Keratinocyte (primary cell): ENCODE measurements around the gene SMARCC2. TPM values are rescaled to one million over a fixed set of nuclear protein-coding genes. Genes with fewer than 3 reads are reported as not detected.
A peak's percentile ranks its signal among the peaks of the same experiment; 100 is the strongest.

Experiments
- DNase-seq: peaks from one replicate; pipeline ENCODE4 v3.0.0-alpha.2; 2011; ENCODE audit warnings: low read depth, missing footprints, low spot score
- FAIRE-seq: peaks from 2 replicates; lab custom pipeline; 2011; peaks lifted over from hg19 to GRCh38; lab: Jason Lieb, UNC
- H2AFZ ChIP-seq: 2 replicates; pipeline ENCODE4 v1.6.0; 2012; ENCODE audit warnings: low read length, control low read depth, inconsistent platforms; ENCODE audit not compliant: control insufficient read depth
- H3K27ac ChIP-seq: 2 replicates; pipeline ENCODE4 v1.5.1; 2011; ENCODE audit warnings: low read length; ENCODE audit not compliant: control insufficient read depth, insufficient read depth
- H3K27me3 ChIP-seq: 3 replicates; pipeline ENCODE4 v1.6.0; 2011; ENCODE audit warnings: low read length; ENCODE audit not compliant: control insufficient read depth, insufficient read depth; ENCODE audit errors: extremely low read depth
- H3K36me3 ChIP-seq, 2 experiments: 2 replicates in 1 of 2; 3 replicates in 1 of 2; pipeline ENCODE4 v1.5.1; 2011; ENCODE audit warnings: low read length in 2 of 2, mild to moderate bottlenecking in 1 of 2; ENCODE audit not compliant: control insufficient read depth in 2 of 2, insufficient read depth in 2 of 2; ENCODE audit errors: extremely low read depth in 1 of 2
- H3K4me1 ChIP-seq: 3 replicates; pipeline ENCODE4 v1.5.1; 2011; ENCODE audit warnings: low read length; ENCODE audit not compliant: control insufficient read depth, insufficient read depth; ENCODE audit errors: extremely low read depth
- H3K4me2 ChIP-seq: 3 replicates; pipeline ENCODE4 v1.6.0; 2011; ENCODE audit warnings: low read depth, low read length; ENCODE audit not compliant: control insufficient read depth, insufficient read depth; ENCODE audit errors: extremely low read depth
- H3K4me3 ChIP-seq, 3 experiments: fragments of 200-600 bp in 1 of 3; sonication (generic) in 1 of 3; 2 replicates in 2 of 3; 3 replicates in 1 of 3; pipeline ENCODE4 v1.5.1; 2011 to 2016; ENCODE audit warnings: low read length in 3 of 3, mild to moderate bottlenecking in 3 of 3, control low read depth in 2 of 3, inconsistent platforms in 1 of 3, low read depth in 1 of 3, mixed read lengths in 1 of 3, mixed run types in 1 of 3, moderate library complexity in 1 of 3; ENCODE audit not compliant: control insufficient read depth in 2 of 3, insufficient read depth in 2 of 3; ENCODE audit errors: extremely low read depth in 1 of 3
- H3K79me2 ChIP-seq: 2 replicates; pipeline ENCODE4 v1.6.0; 2012; ENCODE audit warnings: low read length; ENCODE audit not compliant: control insufficient read depth, insufficient read depth
- H3K9ac ChIP-seq: 3 replicates; pipeline ENCODE4 v1.6.0; 2011; ENCODE audit warnings: low read length; ENCODE audit not compliant: control insufficient read depth, insufficient read depth; ENCODE audit errors: extremely low read depth
- H3K9me1 ChIP-seq: 3 replicates; pipeline ENCODE4 v1.6.0; 2011; ENCODE audit warnings: low read length; ENCODE audit not compliant: control insufficient read depth, insufficient read depth; ENCODE audit errors: extremely low read depth
- H3K9me3 ChIP-seq: 2 replicates; pipeline ENCODE4 v1.5.1; 2012; ENCODE audit warnings: low read depth, low read length; ENCODE audit not compliant: control insufficient read depth
- H4K20me1 ChIP-seq: 3 replicates; pipeline ENCODE4 v1.6.0; 2011; ENCODE audit warnings: low read length; ENCODE audit not compliant: control insufficient read depth, insufficient read depth; ENCODE audit errors: extremely low read depth
- EZH2 ChIP-seq: IDR thresholded peaks from one replicate; pipeline ENCODE4 v1.6.1; 2012; ENCODE audit warnings: inconsistent platforms, mild to moderate bottlenecking, low read length, moderate library complexity
- dilution Hi-C: fragments of 300-500 bp; cut with MboI; formaldehyde crosslinking; loops from one replicate; pipeline ENCODE4 v1.7.0; 2020; ENCODE audit warnings: low sequenced_read_pairs; ENCODE audit not compliant: extremely low pct_ligation_motif_present
- polyA plus RNA-seq, 5 experiments: library from polyadenylated mRNA; depleted of rRNA in 3 of 5; stranded (reverse) in 3 of 5; stranded (forward) in 1 of 5; unstranded in 1 of 5; fragments of >200 nt; gene quantifications; 1 replicate in 1 of 5; 2 replicates in 3 of 5; 3 replicates in 1 of 5; pipeline versions ENCODE4 v1.2.1 to v1.2.3, GENCODE V29; 2011 to 2012; ENCODE audit warnings: missing spikeins in 2 of 5, low read depth in 1 of 5, low replicate concordance in 1 of 5
- TF ChIP-seq, protein P1 (sequence below), 3 experiments: IDR thresholded peaks in 1 of 3; conservative IDR thresholded peaks in 1 of 3; optimal IDR thresholded peaks in 1 of 3; 2 replicates in 2 of 3; 3 replicates in 1 of 3; pipeline versions ENCODE3 to v1.5.1; 2011; ENCODE audit warnings: low read length in 3 of 3, mild to moderate bottlenecking in 3 of 3, moderate library complexity in 2 of 3, control low read depth in 1 of 3, inconsistent platforms in 1 of 3; ENCODE audit not compliant: insufficient read depth in 2 of 3; ENCODE audit errors: extremely low read depth in 1 of 3

Gene SMARCC2
- polyA plus RNA-seq, 1 donor (not counting 4 experiments of a cell fraction or from before 2014, with no cell fraction given), result 32.5 TPM

DNA sequence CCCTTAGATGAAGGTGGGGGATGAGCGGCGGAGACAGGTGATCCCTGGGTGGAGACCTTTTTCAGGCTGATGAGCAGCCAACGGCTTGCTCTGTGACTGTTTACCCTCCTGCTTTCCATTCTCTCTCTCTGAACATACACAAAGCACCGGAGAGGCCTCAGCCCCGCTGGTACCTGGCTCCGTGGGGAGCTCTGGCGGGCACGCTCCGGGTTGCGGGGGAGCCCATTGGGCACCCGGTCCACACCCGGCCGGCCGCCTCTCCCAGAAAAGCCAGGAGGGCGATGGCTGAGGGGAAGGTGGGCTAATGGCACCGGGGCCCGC is 545 bp downstream of the SMARCC2 start:
- peak overlapping the region; percentile 16 for H2AFZ ChIP-seq
- FAIRE-seq, result no peak
- H3K27me3 ChIP-seq, result no peaks in the 10 kb centered on the region
- H3K4me2 ChIP-seq, result peak overlapping the region; percentile 100
- H3K9me1 ChIP-seq, result no peaks in the 10 kb centered on the region
- peak overlapping the region; percentile 39 for H3K27ac ChIP-seq
- dilution Hi-C loops, result no loop called here
- no peak for DNase-seq
- H3K36me3 ChIP-seq, result peaks cover 11 to 18% of the 10 kb centered on the region in 2 experiments
- peak overlapping the region; percentile 76 for H3K9ac ChIP-seq
- H3K79me2 ChIP-seq, result peaks cover 27% of the 10 kb centered on the region
- H3K9me3 ChIP-seq, result no peaks in the 10 kb centered on the region
- TF ChIP-seq EZH2, result no peak
- TF ChIP-seq, protein P1, sequence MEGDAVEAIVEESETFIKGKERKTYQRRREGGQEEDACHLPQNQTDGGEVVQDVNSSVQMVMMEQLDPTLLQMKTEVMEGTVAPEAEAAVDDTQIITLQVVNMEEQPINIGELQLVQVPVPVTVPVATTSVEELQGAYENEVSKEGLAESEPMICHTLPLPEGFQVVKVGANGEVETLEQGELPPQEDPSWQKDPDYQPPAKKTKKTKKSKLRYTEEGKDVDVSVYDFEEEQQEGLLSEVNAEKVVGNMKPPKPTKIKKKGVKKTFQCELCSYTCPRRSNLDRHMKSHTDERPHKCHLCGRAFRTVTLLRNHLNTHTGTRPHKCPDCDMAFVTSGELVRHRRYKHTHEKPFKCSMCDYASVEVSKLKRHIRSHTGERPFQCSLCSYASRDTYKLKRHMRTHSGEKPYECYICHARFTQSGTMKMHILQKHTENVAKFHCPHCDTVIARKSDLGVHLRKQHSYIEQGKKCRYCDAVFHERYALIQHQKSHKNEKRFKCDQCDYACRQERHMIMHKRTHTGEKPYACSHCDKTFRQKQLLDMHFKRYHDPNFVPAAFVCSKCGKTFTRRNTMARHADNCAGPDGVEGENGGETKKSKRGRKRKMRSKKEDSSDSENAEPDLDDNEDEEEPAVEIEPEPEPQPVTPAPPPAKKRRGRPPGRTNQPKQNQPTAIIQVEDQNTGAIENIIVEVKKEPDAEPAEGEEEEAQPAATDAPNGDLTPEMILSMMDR (optimal IDR thresholded peaks at IDR 0.05 in 1 of 3, IDR thresholded peaks at IDR 0.05 in 1 of 3, conservative IDR thresholded peaks at IDR 0.05 in 1 of 3; ENCODE audit: extremely low read depth in 1 of 3, insufficient read depth in 2 of 3, low read length in 3 of 3), result no peak
- H3K4me1 ChIP-seq, result peaks cover 13% of the 10 kb centered on the region
- peak overlapping the region; percentile 84 to 89 (median 85) for H3K4me3 ChIP-seq
- H4K20me1 ChIP-seq, result no peaks in the 10 kb centered on the region

DNA sequence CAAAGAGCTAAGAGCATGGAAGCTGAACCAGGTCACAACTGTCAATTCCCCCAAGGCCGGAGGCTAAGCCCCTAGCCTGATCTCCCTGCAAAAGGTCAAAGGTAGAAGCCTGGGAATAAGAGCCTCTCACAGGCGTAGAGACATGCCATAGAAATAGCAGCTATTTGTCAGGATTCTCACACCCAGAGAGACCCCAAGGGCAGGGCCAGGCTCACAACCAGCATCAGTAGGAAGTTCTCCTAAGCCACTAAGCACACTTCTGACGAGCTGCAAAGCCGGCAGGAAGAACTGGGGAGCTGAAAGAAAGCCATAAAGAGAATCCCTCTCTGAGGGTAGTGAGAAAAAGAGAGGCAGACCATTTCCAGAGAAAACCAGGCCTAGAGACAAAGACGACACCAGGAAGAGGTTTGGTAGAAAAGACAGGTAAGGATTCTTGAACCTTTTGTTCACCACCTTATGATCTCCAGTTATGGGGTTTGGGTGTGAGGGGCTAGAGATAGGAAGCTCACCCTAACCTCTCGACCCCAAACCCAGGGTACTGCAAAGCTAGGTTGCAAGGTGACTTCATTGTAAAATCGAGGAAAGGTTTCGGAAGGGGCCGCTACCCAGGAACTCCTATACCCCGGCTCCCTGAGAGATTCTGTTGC is 1.0 kb downstream of the SMARCC2 start:
- H3K36me3 ChIP-seq, result peaks cover 11 to 21% of the 10 kb centered on the region in 2 experiments
- TF ChIP-seq, protein P1 (optimal IDR thresholded peaks at IDR 0.05 in 1 of 3, IDR thresholded peaks at IDR 0.05 in 1 of 3, conservative IDR thresholded peaks at IDR 0.05 in 1 of 3; ENCODE audit: extremely low read depth in 1 of 3, insufficient read depth in 2 of 3, low read length in 3 of 3), result no peak
- TF ChIP-seq EZH2, result no peak
- H3K27ac ChIP-seq, result peak overlapping the region; percentile 39
- dilution Hi-C loops, result no loop called here
- H3K4me1 ChIP-seq, result peaks cover 13% of the 10 kb centered on the region
- peak overlapping the region; percentile 76 for H3K9ac ChIP-seq
- no peaks in the 10 kb centered on the region for H4K20me1 ChIP-seq
- peak overlapping the region; percentile 84 to 89 (median 85) for H3K4me3 ChIP-seq
- H3K27me3 ChIP-seq, result no peaks in the 10 kb centered on the region
- H2AFZ ChIP-seq, result no peak overlapping the region
- peaks cover 27% of the 10 kb centered on the region for H3K79me2 ChIP-seq
- H3K9me3 ChIP-seq, result no peaks in the 10 kb centered on the region
- peak overlapping the region; percentile 100 for H3K4me2 ChIP-seq
- no peaks in the 10 kb centered on the region for H3K9me1 ChIP-seq
- FAIRE-seq (no peak), DNase-seq (no peak)
